Myocyte (in vitro differentiated cells): Measurements from ENCODE around the gene VCX3A. TPM values are rescaled to one million over a fixed set of nuclear protein-coding genes. Genes with fewer than 3 reads are reported as not detected.
"Not testable (repeated sequence)": the region's sequence is repeated elsewhere in the genome, so short reads cannot be mapped to it uniquely, and the experiment has no call there.

Experiments
- DNase-seq: peaks from one replicate; pipeline ENCODE4 v3.0.0-alpha.2; 2012; ENCODE audit warnings: low read depth
- polyA plus RNA-seq: library from polyadenylated mRNA; unstranded; fragments of >200 nt; gene quantifications from one replicate; pipeline ENCODE4 v1.2.1, GENCODE V29; 2012; ENCODE audit warnings: missing spikeins
- total RNA-seq: library from RNA; depleted of rRNA; stranded (reverse); fragments of >200 nt; gene quantifications from 2 replicates; pipeline ENCODE4 v1.2.3, GENCODE V29; 2014

The VCX3A gene
- total RNA-seq = not detected in 2 replicates
- not detected for polyA plus RNA-seq

DNA sequence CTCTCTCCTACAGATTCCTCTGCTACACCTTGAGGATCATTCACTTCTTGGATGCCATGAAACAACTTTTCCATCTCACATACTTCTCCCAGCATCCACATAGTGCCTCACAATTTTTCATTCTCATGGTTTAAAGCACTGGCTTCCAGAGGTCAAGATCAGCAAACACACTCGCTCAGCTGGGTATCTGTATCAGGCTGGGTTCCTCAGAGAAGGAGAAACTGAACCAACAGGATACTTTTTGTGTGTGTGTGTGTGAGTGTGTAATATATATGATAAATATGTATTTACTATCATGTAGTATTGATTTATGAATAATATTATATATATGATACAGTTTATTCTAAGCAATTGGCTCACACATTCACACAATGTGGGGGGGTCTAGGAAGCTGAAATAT lies at the start of gene VCX3A:
TSS of gene VCX3A (minus strand) at position 101 of the 400 bp plus-strand sequence. CDS start 621 bp downstream, outside the sequence.
- not testable (repeated sequence) for DNase-seq

DNA sequence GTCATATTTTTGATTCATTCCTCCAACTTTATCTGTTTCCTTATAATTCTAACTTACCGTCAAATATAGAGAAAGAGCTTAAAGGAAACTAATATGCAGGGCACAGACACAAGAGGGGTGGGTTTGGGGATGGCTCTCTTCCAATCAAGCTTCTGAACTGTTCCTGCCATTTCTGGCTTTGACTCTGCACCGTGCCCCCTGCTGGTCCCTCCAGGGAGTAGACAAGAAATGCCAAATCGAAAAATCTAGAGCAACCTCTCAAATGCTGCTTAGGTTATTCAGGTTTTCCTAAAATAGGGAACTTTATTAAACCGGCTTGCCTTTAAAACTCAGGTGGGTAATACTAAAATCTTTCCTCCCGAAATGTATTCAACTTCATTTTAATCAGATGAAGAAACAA lies 39.8 kb upstream of the VCX3A start:
- DNase-seq = no peak

DNA sequence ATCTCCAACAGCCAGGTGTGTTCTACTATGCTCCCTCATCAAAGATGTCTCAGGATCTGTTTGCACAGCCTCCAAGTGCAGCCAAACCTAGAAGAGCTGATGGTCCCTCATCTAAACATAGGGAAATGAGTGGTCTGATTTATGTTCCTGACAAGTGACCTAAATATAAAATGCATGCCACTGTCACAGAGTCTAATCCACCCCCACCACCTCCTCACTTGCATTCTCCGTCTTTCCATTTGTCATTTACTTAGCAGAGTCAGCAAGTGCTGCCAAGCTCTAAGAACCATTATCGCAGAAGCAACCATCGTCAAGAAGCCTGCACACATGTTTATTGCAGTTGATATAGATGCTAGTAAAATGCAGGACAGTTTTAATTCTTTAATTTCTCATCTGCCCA lies 33.1 kb upstream of the VCX3A start:
- no peak for DNase-seq

DNA sequence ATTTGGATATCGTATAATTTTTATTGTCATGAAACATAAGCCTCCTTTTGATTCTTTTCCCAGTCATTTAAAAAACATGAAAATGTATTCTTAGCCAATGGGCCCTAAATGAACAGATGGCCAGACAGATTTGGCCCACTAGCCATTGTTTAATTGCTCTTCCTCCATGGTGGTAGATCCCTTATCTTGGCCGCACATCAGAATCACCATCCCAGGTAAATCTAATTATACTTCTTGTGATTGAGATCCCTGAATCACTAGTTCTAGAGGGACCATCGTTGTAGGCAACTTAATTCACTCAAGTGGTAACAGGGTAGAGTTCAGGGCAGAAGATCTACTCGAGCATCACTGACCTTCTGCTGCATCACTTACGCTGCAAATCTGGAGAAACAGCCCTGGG lies 24.1 kb upstream of the VCX3A start:
- no peak for DNase-seq

DNA sequence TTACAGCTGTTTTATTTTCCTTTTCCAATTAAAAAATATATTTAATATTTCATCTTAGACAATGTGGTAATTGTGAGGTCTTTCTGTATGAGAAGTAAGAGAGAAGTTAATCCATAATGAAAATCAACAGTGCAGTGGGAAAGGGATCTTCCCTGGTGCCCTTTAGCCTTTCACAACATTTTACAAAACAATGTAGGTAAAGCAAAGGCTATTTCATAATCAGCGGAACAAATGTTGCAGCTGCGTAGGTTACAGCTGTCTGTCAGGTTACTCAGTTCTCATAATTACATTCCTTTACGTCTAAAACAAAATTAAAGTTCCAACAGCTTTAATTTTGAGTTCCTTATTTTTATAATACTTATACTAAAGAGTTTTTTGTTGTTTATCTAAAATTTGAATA lies 22.8 kb upstream of the VCX3A start:
- DNase-seq = no peak

DNA sequence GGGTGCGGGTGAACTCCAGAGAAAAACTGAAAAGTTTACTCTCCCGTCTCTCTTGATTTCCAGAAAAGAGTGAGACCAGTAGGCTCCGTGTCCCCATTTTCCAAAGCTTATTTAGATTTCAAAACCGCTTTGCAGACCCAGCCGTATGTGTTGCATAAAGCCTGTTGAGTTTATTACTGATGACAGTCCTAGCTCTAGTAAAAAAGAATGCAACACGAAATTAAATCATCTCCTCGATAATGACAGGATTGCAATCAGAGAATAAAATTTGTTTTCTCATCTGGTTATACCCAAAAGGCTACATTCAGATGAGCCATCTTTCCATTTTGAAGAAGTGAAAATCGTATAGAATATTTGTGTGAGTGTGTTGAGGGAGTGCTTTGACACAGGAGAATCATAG lies 16.1 kb upstream of the VCX3A start:
- DNase-seq = no peak

GRCh38 chrX:6545712-6546111 lies 10.8 kb upstream of the VCX3A start:
- DNase-seq = no peak

GRCh38 chrX:6526564-6527136 lies 8.3 kb downstream of the VCX3A start:
- DNase-seq = no peak

- DNase-seq = no peak
Measured at GRCh38 chrX:6517376-6517775, 17.5 kb downstream of the VCX3A start.

DNA sequence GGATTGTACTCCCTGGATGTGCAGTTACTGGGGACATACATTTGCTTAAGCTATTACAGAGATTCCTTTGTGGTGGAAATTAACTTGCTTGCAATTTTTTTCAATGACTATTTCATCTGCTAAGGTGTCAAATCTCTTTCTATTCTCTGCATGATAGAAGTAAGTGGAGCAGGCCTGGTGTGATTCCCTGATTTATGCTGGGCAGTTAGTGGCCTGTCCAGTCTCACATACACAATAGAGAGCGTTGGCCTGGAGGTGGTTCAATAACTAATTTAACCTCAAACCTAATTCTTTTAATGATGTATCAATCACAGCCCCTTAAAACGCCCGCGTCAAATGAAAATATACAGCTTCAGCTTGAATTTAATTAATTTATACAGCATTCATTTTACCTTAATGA lies 28.5 kb downstream of the VCX3A start:
- no peak for DNase-seq

DNA sequence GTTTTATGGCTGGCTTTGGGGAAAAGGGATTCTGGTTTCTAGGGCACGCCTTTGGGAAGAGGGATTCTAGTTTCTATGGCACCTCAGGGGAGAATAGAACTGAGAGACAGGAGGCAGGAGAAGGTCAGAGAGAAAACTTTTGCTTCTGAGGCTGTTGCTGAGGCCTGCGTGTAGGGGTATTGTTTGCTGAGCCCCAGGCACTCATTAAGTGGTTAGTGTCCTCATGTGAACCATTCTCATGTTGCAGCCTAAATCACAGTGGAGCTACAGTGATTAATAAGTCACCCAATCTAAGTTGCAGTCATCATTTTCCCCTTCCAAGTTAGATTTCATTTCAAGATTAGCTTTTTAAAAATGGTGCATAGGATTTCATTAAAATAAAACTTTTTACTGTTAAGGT lies 29.0 kb downstream of the VCX3A start:
- DNase-seq = no peak

GRCh38 chrX:6500719-6501118 lies 34.2 kb downstream of the VCX3A start:
- DNase-seq = no peak

- no peak for DNase-seq
Measured at GRCh38 chrX:6498324-6498723, 36.6 kb downstream of the VCX3A start.
